AG09309 (cell line): Measurements from ENCODE around the gene GPC3.

Experiments used
- DNase-seq: peaks from one replicate; pipeline ENCODE4 v3.0.0-alpha.2; 2010; ENCODE audit warnings: low read depth
- H3K4me3 ChIP-seq: 2 replicates; pipeline ENCODE4 v1.5.1; 2011; ENCODE audit warnings: mild to moderate bottlenecking, low read depth, low read length, moderate library complexity; ENCODE audit not compliant: control insufficient read depth
- CTCF ChIP-seq: IDR thresholded peaks from 2 replicates; pipeline ENCODE4 v1.5.1; 2011; ENCODE audit warnings: mild to moderate bottlenecking, low read depth, low read length, inconsistent platforms; ENCODE audit not compliant: insufficient read depth, control insufficient read depth; ENCODE audit errors: missing control alignments

The GPC3 gene

GRCh38 chrX:133948895-133949294, 36.5 kb downstream of the GPC3 start:
- TF ChIP-seq CTCF: no peak
- no peak for DNase-seq
- H3K4me3 ChIP-seq: no peak overlapping the region

- no peak for TF ChIP-seq CTCF
- no peak for DNase-seq
These were observed 37.4 kb downstream of the GPC3 start for GRCh38 chrX:133947996-133948395.

GRCh38 chrX:133947022-133947421, 38.4 kb downstream of the GPC3 start:
- no peak for DNase-seq
- H3K4me3 ChIP-seq: no peak overlapping the region
- no peak for TF ChIP-seq CTCF

More at GRCh38 chrX:133947996-133948395, 37.4 kb downstream of the GPC3 start:
- H3K4me3 ChIP-seq: no peak overlapping the region

GRCh38 chrX:133943507-133943906, 41.9 kb downstream of the GPC3 start:
- TF ChIP-seq CTCF: no peak
- H3K4me3 ChIP-seq: no peak overlapping the region
- DNase-seq: no peak

GRCh38 chrX:133939655-133940302, 45.6 kb downstream of the GPC3 start:
- no peak for TF ChIP-seq CTCF
- no peak for DNase-seq
- H3K4me3 ChIP-seq: no peak overlapping the region

GRCh38 chrX:133938530-133938929, 46.9 kb downstream of the GPC3 start:
- no peak for TF ChIP-seq CTCF

More at GRCh38 chrX:133938530-133938929, 46.9 kb downstream of the GPC3 start:
- H3K4me3 ChIP-seq: no peak overlapping the region
- DNase-seq: no peak
